Hematopoietic multipotent progenitor cell treated with erythropoietin and hydrocortisone succinate and interleukin-3 and kit ligand, for 17 days (in vitro differentiated cells): Measurements from ENCODE around the gene GOLGA6C.
"Not testable (repeated sequence)": the region's sequence is repeated elsewhere in the genome, so short reads cannot be mapped to it uniquely, and the experiment has no call there.

Experiments
- DNase-seq: peaks from one replicate; pipeline ENCODE4 v3.0.0-alpha.2; 2015; ENCODE audit warnings: low spot score

Gene GOLGA6C

DNA sequence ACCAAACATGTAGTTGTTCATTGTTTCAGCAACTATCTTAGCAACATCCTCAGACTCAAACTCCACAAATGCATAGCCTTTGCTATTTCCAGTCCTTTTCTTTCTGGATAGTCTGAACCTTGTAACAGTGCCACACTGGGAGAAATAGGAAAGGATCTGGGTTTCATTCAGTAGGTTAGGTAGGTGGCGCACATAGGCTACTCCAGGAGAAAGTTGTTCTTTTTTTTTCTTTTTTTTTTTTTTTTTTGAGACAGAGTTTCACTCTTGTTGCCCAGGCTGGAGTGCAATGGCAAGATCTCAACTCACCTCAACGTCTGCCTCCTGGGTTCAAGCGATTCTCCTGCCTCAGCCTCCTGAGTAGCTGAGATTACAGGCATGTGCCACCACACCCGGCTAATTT, 5.8 kb upstream of the GOLGA6C start:
- not testable (repeated sequence) for DNase-seq

DNA sequence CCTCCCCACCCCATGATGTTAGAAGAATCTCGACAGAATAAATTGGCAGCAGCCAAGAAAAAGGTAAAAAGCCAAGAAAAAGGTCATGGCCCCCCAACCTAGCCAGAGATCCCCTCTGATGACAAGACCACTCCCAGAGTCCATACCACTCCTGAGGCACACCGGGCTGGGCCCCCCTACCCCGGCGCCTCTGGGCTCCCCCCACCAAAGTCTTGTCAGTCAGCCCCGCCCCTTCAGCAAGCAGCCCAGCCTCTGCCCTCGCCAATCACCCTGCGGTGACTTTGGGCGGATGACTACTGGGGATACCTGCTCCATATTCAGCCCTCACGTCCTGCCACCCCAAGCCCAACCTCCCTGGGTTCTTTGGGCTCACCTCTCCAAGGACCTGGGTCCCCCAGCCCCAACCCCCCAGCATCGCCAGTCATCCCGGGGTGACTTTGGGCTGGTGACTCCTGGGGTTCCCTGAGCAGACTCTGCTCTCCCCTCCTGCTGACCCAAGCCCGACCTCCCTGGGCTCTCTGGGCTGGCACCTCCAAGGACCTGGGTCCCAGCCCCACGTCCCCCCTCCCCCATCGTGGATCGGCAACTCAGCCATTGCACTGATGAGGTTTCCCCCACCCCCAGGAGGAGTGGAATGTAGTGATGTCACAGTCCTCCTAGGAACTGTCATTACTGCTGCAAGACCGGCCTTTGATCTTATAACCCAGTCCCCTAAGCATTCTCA, 648 bp downstream of the GOLGA6C start:
- not testable (repeated sequence) for DNase-seq

DNA sequence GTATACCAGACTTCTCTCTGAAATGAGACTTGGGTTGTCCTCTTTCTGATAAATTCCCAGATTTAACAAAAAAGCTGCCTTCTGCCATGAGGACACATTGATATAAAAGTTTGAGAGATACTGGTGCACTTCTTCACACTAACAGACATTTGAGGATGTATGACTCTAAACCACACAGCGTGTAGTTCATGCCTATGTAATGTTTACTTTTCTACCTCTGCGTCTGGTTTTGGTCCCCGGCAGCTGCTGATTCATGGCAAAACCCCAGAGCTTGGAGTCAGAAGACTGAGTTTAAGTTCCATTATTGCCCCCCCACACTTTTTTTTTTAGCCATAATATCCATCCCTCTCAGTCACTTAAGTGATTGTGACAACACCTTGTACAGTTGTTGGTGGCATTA, 1.7 kb downstream of the GOLGA6C start:
- not testable (repeated sequence) for DNase-seq

DNA sequence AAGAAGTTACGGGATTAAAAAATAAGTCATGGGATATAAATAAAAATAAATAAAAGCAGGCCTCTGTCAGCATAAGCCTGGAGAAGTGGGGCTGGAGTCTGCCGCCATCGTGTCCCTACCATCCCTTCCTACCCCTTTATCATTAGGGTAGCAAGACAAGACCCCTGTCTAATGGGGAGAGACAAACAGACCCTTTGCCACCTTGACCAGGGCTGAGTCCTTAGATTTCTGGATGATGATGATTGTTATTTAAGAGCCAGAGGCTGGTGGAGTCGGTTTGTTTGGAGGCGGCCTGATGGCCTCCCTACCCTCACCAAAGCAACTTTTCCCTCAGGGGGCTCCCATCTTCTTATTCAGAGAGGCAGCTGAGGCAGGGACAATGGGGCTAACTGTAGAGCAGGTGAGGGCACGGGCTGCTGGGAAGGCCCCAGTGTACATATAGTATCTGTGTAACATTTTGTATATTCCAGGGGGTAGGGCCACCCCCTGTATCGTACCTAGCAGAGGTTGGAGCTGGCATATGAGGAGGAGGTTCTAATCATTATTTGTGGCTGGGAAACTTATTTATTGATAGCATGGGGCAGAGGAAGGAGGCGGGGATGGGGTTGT, 15.7 kb downstream of the GOLGA6C start:
- not testable (repeated sequence) for DNase-seq

DNA sequence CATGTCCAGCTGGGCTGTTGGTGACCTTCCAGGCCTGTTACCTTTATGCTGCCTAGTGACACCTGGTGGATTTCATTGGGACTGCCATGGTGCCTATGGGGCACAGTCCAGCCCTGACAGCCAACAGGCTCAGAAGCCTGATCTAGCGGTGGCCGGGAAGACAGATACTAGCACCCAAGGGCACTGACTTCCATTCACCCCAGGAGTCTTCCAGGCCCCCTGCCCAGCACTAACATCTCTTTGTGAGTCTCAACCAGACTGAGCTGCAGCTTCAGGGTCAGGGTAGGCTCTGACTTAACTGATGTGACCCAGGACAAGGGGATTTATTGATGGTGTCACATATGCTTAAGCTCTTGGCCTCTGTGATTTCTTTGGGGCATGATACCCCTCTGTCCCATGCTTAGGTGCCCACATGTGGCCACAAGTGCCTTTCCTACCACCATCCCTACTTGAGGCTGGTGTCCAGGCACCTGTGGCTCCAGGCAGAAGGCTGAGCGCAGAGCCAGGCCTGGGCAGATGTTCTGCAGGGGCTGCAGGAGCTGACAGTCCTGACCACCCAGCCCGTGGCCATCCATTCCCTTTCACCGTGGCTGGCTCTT, 16.5 kb downstream of the GOLGA6C start:
- DNase-seq: peak; percentile 4

DNA sequence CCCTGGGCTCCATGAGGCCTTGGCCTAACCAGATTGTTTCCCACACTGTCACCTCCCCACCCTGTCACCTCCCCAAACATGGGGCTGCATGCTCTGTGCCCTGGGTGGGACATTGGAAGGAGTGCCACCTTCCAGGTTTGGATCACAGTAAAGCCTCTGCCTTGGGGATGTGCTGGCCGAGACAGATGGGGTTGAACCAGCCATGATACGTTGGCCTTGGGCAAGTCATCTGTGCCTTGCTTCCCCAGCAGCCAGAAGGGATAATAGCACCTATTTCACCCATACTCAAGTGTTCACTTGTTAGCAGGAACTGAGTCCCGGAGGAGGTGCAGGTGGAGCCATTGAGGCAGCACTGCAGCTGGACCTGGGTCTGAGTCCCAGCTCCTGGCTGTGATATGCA, 17.5 kb downstream of the GOLGA6C start:
- not testable (repeated sequence) for DNase-seq

DNA sequence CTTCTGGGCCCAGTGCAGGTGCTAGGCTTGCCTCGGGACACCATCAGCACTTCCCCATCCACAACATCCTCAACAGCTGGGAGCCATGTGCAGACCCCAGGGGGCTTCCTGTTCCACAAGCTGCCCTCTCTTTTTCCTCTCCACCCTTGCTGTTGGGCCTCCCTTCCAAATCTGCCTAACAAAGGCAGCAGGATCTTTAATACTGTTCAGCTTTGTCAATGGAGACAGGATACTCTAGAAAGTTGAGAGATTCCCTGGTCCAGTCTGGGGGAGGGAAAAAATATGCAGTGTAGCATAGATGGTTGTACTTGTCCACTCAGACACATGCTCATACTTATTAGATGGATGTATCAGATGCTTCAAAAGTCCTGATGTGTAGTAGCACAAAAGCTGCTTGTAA, 20.4 kb downstream of the GOLGA6C start:
- not testable (repeated sequence) for DNase-seq

DNA sequence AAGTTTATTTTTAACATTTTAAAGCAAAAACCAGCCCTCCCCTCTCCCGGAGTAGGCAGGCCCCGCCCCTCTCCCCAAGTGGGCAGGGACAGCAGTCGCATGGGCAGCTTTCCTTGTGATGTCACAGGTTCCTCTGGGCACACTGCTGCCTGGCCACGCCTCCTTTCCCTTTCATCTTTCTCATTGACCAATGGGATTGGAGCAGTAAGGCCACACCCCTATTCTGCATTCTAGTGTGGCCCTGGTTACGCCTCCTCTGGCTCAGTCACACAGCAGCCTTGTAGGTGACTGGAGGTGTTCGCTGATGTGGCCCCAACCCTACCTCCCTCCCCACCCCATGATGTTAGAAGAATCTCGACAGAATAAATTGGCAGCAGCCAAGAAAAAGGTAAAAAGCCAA, 24.4 kb downstream of the GOLGA6C start, which contains the start of gene GOLGA6D:
GOLGA6D (plus strand) TSS at position 264 of the 400 bp plus-strand sequence; CDS start at position 305, 41 bp downstream.
- not testable (repeated sequence) for DNase-seq

DNA sequence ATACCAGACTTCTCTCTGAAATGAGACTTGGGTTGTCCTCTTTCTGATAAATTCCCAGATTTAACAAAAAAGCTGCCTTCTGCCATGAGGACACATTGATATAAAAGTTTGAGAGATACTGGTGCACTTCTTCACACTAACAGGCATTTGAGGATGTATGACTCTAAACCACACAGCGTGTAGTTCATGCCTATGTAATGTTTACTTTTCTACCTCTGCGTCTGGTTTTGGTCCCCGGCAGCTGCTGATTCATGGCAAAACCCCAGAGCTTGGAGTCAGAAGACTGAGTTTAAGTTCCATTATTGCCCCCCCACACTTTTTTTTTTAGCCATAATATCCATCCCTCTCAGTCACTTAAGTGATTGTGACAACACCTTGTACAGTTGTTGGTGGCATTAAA, 26.0 kb downstream of the GOLGA6C start:
- DNase-seq: not testable (repeated sequence)

DNA sequence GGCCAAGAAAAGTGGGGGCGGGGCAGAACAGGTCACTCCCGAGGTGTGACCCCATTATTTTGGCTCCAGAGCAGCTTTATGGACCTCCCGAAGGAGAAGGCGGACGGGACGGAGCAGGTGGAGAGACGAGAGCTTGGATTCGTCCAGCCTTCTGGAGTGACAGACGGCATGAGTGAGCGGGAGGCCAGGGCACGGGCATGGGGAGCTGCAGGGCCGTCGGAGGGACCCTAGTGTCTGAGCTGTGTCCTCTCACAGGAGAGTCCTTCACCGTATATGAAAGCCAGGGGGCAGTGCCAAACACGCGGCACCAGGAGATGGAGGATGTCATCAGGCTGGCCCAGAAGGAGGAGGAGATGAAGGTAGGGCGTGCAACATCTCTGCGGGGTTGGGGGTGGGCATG, 35.5 kb downstream of the GOLGA6C start:
- not testable (repeated sequence) for DNase-seq

DNA sequence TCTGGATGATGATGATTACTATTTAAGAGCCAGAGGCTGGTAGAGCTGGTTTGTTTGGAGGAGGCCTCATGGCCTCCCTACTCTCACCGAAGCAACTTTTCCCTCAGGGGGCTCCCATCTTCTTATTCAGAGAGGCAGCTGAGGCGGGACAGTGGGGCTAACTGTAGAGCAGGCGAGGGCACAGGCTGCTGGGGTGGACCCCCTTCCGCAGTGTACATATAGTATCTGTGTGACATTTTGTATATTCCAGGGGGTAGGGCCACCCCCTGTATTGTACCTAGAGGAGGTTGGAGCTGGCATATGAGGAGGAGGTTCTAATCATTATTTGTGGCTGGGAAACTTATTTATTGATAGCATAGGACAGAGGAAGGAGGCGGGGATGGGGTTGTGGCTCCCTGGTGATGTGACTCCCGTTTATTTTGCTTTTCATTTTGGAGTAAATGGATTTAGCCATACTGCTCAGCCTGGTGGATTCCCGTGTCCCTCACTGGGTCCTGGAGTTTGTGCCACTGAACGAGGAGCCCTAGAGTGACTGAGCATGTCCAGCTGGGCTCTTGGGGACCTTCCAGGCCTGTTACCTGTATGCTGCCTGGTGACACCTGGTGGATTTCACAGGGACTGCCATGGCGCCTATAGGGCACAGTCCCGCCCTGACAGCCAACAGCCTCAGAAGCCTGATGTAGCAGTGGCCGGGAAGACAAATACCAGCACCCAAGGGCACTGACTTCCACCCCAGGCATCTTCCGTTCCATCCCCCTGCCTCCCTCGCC, 40.6 kb downstream of the GOLGA6C start:
- DNase-seq: not testable (repeated sequence)

DNA sequence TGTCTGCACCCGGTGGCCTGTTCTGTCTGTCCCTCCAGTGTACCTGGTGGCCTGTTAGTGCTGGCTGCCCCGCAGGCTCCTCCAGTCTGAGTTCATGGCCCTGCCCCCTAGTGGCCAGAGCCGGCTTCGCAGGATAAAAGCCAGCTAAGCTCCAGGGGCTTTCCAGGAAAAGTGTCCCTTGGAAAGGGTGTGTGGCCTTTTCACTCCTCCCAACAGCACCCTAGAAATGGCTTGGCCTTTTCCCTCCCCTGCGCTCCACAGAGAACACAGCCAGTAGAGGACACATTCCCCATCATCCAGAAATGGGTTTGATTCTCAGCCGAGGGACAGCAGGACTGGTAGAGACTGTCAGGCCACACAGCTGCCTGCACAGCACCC, 41.2 kb downstream of the GOLGA6C start:
- not testable (repeated sequence) for DNase-seq

DNA sequence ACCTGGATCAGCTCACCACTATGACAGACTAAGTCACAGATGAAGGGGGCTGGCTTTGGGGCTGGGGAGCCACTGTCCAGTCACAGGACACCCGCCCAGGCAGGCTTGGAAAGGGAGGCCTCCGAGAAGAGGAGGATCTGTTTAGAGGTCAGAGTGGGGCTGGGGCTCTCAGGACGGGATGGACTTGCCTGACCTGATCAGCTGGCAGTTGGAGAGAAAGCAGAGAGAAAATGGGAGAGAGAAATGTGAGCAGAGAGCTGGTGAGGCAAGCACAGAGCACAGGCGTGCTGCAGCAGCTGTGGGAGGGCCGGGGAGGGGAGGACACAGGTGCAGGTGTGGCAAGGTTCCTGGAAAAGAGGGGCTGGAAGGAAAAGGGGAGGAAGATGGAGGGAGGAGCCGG, 41.9 kb downstream of the GOLGA6C start:
- DNase-seq: not testable (repeated sequence)

DNA sequence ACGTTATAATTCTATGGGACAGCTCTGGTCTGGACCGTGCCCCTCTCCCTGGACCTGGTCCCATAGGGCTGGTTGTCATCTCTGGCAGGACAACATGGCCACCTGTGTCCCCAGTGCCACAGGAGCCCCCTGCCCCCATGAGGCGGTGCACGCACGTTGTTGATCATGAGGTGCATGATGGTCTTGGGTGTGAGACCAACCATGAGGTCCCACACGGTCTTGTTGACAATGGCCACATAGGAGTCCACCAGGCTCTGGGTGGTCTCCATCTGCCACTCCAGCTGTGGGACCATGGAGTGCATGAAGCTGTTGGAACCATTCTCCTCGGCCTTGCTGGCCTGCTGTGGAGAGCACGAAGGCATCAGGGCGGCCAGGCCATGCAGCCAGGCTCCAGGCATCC, 44.2 kb downstream of the GOLGA6C start:
- DNase-seq: no peak

DNA sequence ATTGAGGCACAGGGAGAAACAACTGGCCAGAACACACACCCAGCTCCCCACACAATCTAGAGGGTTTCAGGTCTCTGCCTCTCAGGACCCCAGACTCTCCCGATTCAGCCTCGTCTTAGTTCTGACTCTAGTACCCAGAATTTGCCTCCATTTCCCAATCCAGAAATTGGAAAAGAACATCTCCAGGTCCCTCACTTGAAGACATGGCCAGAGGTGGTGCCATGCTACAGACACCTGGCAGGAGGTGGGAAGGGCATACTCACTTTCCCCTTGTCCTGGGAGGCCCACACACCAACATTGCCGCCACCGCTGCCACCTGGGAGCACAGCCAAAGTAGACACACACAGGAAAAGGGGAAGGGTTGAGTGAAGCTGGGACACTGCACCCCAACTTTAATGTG, 44.6 kb downstream of the GOLGA6C start:
- not testable (repeated sequence) for DNase-seq

DNA sequence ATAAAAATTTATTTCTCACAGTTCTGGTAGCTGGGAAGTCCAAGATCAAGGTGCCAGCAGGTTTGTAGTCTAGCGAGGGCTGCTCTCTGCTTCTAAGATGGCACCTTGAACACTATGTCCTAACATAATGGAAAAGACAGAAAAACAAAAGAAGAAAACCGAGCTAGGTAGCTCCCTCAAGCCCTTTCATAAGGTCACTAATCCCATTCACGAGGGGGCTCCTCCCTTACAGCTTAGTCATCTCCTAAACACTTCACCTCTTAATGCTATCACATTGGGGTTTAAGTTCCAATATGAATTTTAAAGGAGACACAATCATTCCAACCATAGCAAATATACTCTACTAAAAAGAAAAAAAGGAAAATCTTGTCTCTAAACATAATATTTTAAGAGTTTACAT, 48.1 kb downstream of the GOLGA6C start:
- no peak for DNase-seq

DNA sequence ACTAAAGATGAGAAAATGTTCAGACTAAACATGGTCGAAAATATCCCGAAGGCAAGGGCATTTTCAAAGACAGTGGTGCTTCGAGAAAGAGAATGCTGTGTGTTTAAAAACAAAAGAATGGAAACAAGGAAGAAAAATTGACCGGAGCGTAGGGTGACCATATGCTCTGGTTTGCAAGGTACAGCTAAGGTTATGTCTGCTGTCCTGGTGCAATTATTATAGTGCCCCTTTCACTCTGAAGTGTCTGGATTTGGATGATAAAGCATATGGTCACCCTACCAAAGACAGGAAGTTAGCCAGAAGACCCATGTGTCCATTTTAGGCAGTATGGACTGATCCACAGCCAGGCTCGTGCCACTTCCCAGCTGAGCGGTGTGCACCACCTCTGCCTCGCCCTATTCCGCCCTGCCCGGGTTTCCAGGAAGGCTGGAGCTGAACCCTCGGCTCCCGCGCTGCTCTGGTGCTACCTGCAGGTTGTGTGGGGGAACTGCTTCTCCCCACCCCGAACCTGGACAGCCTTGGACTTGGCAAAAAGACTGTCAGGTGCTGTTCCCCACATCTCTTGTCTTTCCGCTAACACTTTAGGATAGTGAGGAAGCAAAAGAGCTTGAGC, 49.8 kb downstream of the GOLGA6C start:
- no peak for DNase-seq

DNA sequence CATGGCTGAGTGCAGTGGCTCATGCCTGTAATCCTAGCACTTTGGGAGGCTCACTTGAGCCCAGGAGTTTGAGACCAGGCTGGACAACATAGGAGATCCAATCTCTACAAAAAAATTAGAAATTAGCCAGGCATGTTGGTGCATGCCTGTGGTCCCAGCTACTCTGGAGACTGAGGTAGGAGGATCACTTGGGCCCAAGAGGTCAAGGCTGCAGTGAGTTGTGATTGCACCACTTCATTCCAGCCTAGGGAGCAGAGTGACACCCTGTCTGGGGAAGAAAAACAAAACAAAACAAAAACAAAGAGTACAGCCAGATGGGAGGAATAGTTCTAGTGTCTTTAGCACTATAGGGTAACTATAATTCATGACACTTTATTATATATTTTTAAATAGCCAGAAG, 51.6 kb downstream of the GOLGA6C start:
- DNase-seq: no peak

DNA sequence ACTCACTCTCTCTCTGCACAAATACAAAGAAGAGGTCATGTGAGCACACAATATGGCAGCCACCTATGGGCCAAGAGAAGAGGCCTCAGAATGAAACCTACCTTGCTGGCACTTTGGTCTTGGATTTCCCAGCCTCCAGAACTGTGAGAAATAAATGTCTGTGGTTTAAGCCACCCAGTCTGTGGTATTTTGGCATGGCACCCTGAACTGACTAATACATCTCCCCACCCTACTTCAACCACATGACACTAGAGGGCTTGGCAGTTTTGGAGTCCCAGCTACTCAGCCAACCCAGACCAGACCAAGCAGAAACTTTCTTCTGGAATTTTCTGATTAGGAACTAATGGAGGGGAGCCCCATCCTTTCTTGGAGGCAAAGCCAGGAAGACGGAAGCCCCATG, 54.4 kb downstream of the GOLGA6C start:
- not testable (repeated sequence) for DNase-seq

DNA sequence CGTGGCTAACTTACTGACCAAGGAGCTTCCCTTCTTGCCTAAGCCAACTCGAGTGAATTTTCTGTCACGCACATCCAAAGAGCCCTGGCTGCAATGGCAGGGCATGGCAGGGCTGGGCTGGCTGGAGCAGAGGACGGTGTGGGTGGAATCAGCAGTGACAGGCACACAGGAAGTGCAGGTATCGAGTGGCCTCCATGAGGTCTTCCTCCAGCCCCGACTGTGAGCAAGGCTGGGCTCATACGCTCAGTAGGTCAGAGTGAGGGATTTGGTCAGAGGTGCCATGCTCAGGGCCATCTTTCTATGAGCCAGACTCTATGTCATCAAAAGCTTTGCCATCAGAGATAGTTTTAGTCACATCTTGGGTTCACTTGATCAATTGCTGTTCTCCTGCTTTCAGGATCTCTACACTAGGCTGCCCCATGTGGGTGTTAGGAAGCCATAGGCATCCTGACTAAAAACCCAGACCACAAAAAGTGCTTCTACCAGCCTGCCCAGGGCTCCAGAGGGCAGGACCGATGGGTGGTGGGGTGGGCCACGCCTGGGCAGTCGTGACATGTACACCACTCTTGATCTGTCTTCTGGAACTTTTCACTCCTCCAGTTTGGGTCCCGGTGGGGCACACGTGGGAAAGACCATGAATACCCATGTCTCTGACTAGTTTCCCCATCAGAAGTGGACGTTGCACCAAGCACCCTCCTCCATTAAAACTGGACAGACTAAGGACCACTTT, 55.1 kb downstream of the GOLGA6C start:
- DNase-seq: no peak

DNA sequence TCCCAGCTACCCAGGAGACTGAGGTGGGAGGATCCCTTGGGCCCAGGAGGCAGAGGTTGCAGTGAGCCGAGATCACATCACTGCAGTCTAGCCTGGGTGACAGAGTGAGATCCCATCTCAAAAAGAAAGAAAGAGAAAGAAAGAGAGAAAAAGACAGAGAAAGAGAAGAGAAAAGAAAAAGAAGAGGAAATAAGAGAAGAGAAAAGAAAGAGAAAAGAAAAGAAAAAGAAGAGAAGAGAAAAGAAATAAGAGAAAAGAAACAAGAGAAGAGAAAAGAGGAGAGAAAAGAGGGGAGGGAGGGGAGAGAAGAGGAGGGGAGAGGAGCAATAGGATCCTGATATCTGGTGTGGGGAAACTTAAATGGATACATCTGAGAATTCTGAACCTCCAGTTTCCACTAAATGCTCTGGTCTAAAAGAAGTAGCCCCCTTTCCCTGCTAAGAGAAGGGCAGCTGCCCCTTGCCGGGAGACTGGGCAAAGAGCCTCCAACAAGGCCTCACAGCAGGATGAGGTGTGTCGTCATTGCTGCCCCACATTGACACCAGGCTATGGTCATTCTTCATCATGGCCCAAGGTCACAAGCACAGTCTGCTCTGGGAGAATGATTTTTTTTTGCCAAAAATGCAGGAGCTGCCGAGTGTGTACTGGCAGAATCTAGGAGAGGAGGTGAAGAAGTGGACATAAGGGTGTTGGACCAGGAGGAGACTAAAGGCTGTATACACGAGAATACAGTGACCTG, 56.6 kb downstream of the GOLGA6C start:
- DNase-seq: no peak
